ENCODE results near the gene CYSTM1. TPM values are rescaled to one million over a fixed set of nuclear protein-coding genes. Genes with fewer than 3 reads are reported as not detected.
A peak's percentile ranks its signal among the peaks of the same experiment; 100 is the strongest.

The CYSTM1 gene
- total and polyA plus RNA-seq, 3 donors from 2014 or later, result 33.5 to 115 (median 43.6) TPM

- Histone ChIP-seq H3K9me3 (no peaks in the 10 kb centered on the region), H3K36me3 (ENCODE audit: low read depth, missing control alignments) (no peaks in the 10 kb centered on the region), H3K27me3 (no peaks in the 10 kb centered on the region), H3K4me3 (no peak overlapping the region), H3K27ac (no peak overlapping the region), H3K4me1 (peaks cover 22% of the 10 kb centered on the region)
- TF ChIP-seq POLR2A (IDR thresholded peaks at IDR 0.05) (no peak), CTCF (IDR thresholded peaks at IDR 0.05) (peak; percentile 13 to 56 (median 48))
- WGBS, 2 donors, result 59 to 63% methylated on average over 11 of the region's 11 CpGs
- DNase-seq, result peak; percentile 78
- intact Hi-C loops (cut with DNase I; ENCODE audit: low total_unique reads), result loop anchor here (5.0 kb wide), 1 partner anchor 112 kb away; no protein-coding TSS in a partner anchor
Observed at GRCh38 chr5:140239939-140240700, 65.1 kb downstream of the CYSTM1 start.

GRCh38 chr5:140240987-140241706 is 66.2 kb downstream of the CYSTM1 start:
- no peaks in the 10 kb centered on the region for H3K9me3 ChIP-seq
- peak; percentile 95 for DNase-seq
- no peak for TF ChIP-seq POLR2A (IDR thresholded peaks at IDR 0.05)
- TF ChIP-seq CTCF (IDR thresholded peaks at IDR 0.05), result no peak
- H3K4me3 ChIP-seq, result no peak overlapping the region
- peak overlapping the region in 1 of 2 donors; percentile 22 for H3K27ac ChIP-seq
- intact Hi-C loops (cut with DNase I; ENCODE audit: low total_unique reads), result loop anchor here (5.0 kb wide), 1 partner anchor 111 kb away; no protein-coding TSS in a partner anchor
- no peaks in the 10 kb centered on the region for H3K27me3 ChIP-seq
- WGBS, 2 donors, result 46 to 69% methylated on average over 7 to 9 of the region's 9 CpGs
- no peaks in the 10 kb centered on the region for H3K36me3 ChIP-seq (ENCODE audit: low read depth, missing control alignments)
- peaks cover 32% of the 10 kb centered on the region for H3K4me1 ChIP-seq

GRCh38 chr5:140242099-140242498 is 67.1 kb downstream of the CYSTM1 start:
- intact Hi-C loops (cut with DNase I; ENCODE audit: low total_unique reads), result loop anchor here (5.0 kb wide), 1 partner anchor 110 kb away; no protein-coding TSS in a partner anchor

GRCh38 chr5:140242890-140243585 is 68.0 kb downstream of the CYSTM1 start:
- H3K27me3 ChIP-seq, result no peaks in the 10 kb centered on the region
- no peaks in the 10 kb centered on the region for H3K36me3 ChIP-seq (ENCODE audit: low read depth, missing control alignments)
- TF ChIP-seq POLR2A (IDR thresholded peaks at IDR 0.05) (no peak), CTCF (IDR thresholded peaks at IDR 0.05) (no peak)
- WGBS, 2 donors, result 70 to 100% methylated on average over 3 to 4 of the region's 4 CpGs
- H3K4me1 ChIP-seq, result peaks cover 36% of the 10 kb centered on the region
- intact Hi-C loops (cut with DNase I; ENCODE audit: low total_unique reads), result loop anchor here (5.0 kb wide), 1 partner anchor 109 kb away; no protein-coding TSS in a partner anchor
- H3K27ac ChIP-seq, result no peak overlapping the region
- H3K9me3 ChIP-seq, result no peaks in the 10 kb centered on the region
- H3K4me3 ChIP-seq, result no peak overlapping the region
- no peak for DNase-seq

More at GRCh38 chr5:140242099-140242498, 67.1 kb downstream of the CYSTM1 start:
- no peaks in the 10 kb centered on the region for H3K9me3 ChIP-seq
- TF ChIP-seq POLR2A (IDR thresholded peaks at IDR 0.05) (no peak), CTCF (IDR thresholded peaks at IDR 0.05) (peak in 1 of 3 experiments; percentile 4)
- WGBS, 2 donors, result 79 to 80% methylated on average over 5 of the region's 5 CpGs
- no peak for DNase-seq
- H3K27me3 ChIP-seq, result no peaks in the 10 kb centered on the region
- peak overlapping the region in 1 of 2 donors; percentile 22 for H3K27ac ChIP-seq
- no peaks in the 10 kb centered on the region for H3K36me3 ChIP-seq (ENCODE audit: low read depth, missing control alignments)
- peaks cover 36% of the 10 kb centered on the region for H3K4me1 ChIP-seq
- no peak overlapping the region for H3K4me3 ChIP-seq
